SH-SY5Y (cell line): ENCODE data around the gene CACNG8.

ENCODE experiments used
- GATA2 ChIP-seq: IDR thresholded peaks from 2 replicates; pipeline ENCODE4 v1.6.1; 2011; ENCODE audit warnings: mild to moderate bottlenecking, low read depth, low read length
- GATA3 ChIP-seq: IDR thresholded peaks from 2 replicates; pipeline ENCODE4 v1.6.1; 2011; ENCODE audit warnings: low read depth, mild to moderate bottlenecking, low read length, moderate library complexity

GRCh38 chr19:53988981-53989380 lies 26.2 kb downstream of the CACNG8 start:
- TF ChIP-seq GATA2 (no peak), GATA3 (no peak)
